ENCODE measurements around the gene TMEM117.
"Not testable (repeated sequence)": the region's sequence is repeated elsewhere in the genome, so short reads cannot be mapped to it uniquely, and the experiment has no call there.

TMEM117 gene

DNA sequence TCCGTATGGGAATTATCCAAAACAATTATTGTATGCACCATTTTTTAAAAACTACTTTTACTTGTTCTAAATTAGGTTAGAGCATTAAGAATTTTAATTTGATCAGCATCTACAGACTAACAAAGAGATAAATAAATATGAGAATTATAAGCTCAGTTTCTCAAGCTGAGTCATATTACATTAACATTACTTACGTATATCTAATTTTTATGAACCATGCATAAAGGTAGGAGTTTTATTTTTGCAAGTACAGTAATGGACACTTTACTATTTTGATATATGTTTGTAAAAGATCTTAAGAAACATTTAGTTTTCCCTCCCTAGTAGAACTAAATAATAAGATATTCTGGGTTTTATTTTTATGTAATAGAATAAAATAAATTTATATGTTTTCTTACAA, 410.1 kb downstream of the TMEM117 start:
- DNase-seq, result no peak

GRCh38 chr12:44246482-44247105, 410.7 kb downstream of the TMEM117 start:
- no peak for DNase-seq

DNA sequence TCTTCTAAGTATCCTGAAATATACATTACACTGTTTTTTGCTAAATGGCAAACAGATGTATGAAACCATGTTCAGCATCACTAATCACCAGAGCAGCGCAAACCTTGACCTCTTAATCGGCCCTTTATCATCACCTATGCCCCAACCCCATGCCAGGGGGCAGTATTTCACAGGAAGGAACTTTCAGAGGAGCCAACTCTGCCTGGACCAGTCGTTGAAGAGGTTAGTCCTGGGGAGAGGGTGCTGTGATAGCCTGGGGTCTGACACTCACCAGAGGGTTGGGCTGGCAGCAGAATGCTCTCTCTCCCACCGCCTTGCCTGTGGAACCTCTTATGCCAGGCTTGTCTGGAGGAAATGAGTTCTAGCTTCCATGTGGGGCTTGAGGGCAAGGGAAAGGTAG, 411.7 kb downstream of the TMEM117 start:
- DNase-seq, result no peak

DNA sequence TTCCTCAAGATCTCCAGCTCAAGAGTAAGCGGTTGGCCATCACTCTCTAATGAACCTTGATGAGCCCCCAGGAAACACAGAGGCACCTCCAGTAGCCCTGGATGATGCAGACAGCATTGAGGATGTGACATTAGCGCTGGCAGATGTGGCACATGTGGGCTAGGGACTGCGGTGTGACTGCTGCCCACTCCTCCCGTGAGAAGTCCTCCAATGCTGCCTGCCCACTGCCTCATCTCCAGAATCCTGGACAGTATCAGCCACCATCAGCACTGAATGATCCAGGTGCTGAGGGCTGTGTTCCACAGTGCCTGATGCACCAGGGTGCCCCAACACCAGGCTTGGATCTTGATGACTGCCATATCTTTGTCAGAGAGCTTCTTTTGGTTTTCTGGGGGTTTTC, 412.6 kb downstream of the TMEM117 start:
- DNase-seq, result no peak

DNA sequence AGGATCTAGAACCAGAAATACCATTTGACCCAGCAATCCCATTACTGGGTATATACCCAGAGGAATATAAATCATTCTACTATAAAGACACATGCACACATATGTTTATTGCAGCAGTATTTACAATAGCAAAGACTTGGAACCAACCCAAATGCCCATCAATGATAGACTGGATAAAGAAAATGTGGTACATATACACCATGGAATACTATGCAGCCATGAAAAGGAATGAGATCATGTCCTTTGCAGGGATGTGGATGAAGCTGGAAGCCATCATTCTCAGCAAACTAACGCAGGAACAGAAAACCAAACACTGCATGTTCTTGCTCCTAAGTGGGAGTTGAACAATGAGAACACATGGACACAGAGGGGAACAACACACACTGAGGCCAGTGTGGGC, 414.6 kb downstream of the TMEM117 start:
- not testable (repeated sequence) for DNase-seq

- no peak for DNase-seq
These were observed 417.5 kb downstream of the TMEM117 start for GRCh38 chr12:44253338-44253856.

DNA sequence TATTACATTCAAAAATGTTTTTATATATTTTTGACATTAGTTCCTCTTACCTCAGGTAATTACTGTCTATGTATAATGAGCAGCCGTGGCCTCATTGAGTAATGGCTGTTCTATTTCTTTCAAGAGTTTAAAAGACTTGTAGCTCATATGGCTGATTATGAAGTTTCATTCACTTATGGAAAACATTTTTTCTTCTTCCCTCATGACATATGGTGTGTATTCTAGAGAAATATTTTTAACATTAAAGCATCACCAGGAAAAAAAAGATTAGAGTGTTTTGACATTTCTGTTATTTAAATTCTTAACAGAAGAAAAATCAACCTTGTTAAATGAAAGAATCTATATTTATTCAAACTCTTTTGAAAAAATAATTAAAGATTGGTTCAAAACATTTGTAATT, 422.4 kb downstream of the TMEM117 start:
- DNase-seq, result no peak

DNA sequence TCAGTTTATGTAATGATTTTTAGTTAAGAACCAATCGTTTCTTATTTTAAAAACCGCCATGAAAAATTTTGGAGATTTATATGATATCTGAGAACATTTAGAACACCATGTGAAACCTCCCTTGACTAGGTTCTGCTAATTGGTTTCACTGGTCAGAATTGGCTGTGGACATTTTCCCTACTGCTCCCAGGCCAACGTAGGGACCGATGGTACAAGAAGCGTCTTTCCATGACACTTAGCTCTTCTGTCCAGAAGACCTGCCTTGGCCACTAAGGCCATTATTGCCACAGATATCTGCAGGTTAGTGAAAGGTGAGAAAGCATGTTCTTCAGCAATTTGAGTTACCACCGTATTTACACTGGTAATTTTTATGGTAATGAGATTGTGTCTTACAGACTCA, 424.0 kb downstream of the TMEM117 start:
- no peak for DNase-seq

- no peak for DNase-seq
These were observed 424.7 kb downstream of the TMEM117 start for GRCh38 chr12:44260581-44260980.

DNA sequence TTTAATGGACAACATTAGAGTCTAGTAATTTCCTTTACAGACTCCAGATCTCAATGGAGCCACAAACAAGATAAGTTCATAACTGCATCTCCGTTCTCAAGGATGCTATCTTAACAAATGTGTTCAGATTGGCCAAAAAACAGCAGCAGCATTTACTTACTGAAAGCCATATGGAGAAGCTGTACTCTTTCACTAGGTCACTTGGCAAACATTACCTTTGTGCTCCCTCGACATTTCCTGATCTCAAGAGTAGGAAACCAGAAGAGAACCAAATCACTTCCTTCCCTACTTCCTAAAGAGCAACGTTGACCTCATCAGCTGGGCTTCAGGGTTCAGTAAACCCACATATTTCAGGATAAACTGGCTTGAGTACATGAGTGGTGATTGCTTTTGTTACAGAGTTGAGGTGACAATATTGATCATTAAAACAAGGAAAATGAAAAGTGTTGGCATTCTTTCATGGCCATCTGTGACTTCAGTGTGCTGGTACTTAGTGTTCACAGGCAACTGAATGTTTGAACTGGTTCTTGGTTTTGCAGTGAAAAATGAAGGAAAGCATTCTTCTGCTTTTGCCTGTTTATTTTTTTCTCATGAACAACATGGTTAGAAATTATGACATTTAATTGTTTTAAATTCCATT, 449.6 kb downstream of the TMEM117 start:
- no peak for DNase-seq

GRCh38 chr12:44286336-44286735, 450.5 kb downstream of the TMEM117 start:
- no peak for DNase-seq

DNA sequence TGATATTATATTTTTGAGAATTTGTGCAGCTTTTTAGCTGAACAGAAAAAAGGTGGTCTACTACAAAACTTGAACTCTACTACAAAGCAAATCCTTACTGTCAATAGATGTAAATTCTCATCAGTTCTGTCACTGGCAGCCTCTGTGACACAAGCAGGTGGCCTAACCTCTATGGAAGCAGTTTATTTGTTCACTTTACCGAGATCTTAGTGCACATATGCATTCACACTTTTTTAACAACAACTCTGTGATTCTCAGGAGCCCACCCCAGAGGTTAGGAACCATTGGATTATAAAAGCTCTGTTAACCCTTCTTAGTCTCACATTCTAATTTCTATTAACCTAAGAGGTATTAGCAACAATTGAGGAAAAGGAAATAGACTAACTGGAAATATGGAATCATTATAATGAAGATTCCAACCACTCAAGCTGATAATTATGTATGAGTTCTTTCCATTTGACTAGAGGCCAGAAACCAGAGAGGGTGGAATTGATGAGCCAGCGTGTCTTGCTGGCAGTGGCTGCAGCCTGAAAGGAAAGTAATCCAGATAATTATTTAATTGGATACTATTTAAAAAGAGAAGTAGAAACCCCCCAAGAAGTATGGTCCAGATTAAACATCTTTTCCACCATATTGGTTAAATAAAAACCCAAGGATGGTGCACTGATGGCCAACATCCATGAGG, 451.1 kb downstream of the TMEM117 start:
- DNase-seq, result no peak

DNA sequence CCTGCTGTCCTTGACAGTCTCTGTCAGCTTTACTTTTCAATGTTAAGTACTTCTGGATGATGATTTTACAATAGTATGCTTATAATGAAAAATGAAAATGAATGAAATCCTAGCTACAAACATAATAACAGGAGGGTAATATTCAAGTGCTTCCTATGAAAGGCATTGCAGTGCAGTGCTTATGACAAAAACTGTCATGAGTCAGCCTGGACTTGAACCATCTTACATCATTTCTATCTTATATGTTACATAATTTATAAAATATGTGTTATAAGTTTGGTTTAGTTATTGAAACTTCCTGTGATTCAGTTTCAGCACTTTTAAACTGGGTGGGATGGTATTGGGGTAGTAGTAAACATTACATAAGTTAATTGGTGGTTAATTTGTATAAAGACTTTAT, 451.7 kb downstream of the TMEM117 start:
- no peak for DNase-seq

GRCh38 chr12:44294649-44295048, 458.8 kb downstream of the TMEM117 start:
- no peak for DNase-seq

GRCh38 chr12:44295958-44296623, 460.2 kb downstream of the TMEM117 start:
- DNase-seq, result no peak

GRCh38 chr12:44296624-44297197, 460.8 kb downstream of the TMEM117 start:
- DNase-seq, result no peak

DNA sequence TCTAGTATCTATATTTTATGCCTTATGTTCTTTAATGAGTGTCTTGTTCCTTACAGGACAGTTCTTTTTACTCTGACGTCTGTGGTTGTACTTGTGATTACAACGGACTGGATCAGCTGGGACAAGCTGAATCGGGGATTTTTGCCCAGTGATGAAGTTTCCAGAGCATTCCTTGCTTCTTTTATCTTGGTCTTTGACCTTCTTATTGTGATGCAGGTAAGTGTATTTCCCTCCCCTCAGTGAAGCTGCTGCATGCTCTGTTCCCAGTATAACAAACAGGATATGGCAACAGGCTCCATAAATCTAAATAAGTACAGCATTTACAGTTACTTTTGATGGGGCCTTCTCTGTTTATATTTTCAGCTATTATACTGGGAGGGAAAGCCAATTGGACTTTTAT, 463.6 kb downstream of the TMEM117 start:
- no peak for DNase-seq

DNA sequence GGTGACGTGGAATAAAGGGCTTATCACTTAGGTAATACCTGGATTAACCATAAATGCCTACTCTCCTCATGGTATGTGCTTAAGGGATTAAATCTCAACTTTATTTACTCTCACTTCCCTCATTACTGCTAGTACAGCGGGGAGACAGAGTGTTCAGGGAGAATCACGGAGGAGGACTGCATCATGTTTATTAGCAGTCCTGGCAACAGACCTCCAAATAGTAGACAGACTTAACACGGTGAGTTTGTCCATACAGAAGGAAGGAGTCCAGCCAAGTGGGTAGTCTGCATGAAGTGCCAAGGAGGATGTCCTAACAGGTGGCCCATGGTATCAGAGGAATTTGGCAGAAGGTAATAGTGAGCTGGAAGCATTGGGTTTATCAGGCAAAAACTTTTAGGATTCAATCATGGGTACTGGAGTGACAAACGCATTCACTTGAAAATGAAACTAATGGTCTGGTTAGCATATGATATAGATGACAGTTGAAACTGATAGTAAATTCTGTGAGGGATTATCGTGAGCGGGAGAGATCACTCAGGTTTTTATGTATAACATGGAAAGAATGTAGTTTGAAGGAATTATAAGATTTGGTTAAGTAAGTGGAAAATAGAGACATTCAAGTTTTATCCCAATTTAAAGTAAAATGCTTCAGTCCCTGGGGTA, 471.8 kb downstream of the TMEM117 start:
- no peak for DNase-seq

- DNase-seq, result no peak
These were observed 477.3 kb downstream of the TMEM117 start for GRCh38 chr12:44313188-44313587.

DNA sequence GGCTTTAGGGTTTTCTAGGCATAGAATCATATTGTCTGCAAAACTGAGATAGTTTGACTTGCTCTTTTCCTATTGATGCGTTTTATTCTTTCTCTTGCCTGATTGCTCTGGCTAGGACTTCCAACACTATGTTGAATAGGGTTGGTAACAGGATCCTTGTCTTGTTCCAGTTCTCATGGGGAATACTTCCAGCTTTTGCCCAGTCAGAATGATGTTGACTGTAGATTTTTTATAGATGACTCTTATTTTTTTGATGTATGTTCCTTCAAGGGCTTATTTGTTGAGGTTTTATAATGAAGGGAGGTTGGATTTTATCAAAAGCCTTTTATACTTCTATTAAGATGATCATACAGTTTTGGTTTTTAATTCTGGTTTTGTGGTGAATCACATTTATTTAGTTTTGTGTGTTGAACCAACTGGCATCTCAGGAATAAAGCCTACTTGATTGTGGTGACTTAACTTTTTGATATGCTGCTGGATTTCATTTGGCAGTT, 478.2 kb downstream of the TMEM117 start:
- no peak for DNase-seq

DNA sequence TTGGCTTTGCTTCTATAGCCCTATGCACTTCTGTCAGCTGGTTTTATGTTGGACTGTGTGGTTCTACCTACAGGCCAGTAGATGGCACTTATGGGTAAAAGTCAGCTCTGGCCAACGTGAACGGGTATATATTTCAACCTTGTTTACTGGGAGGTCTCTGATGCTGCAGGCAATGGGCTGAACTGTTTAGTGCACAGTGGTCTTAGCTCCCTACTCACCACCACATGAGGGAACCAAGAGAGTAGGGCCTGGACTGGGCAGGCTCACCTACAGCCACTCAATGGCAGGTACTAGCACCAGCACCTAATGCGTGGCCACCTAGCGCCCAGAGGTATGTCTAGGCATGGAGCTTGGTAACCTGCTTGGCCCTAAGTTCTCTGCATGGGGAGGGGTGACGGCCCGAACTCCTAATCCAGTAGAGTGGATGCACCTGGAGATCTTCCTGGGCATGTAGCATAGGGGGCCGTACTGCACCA, 481.8 kb downstream of the TMEM117 start:
- no peak for DNase-seq

DNA sequence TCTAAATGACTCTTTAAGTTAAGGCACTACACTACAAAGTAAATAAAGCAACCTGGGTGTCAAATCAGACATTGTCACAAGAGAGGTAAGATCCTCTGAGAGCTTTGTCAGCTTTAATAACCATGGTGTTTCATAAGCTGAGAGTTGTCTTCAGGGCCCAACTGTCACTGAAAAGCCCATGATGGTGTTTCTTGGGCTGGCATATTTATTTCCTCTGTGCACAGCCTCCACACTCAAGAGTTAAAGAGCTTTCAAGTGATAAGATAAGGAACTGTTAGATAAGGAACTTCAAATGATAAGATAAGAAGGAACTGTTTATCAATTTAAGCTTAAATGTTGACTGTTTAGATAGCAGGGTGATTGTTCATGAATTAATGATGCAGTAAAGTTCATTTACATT, 495.4 kb downstream of the TMEM117 start:
- no peak for DNase-seq

All from activated CD4-positive, alpha-beta T cell treated with anti-CD3 and anti-CD28 coated beads, Interleukin-2, amount 50 U/mL, for 1 hour (primary cell).